CMK (cell line): ENCODE measurements around the gene CALCB.
"Not testable (repeated sequence)": the region's sequence is repeated elsewhere in the genome, so short reads cannot be mapped to it uniquely, and the experiment has no call there.

Experiments used
- DNase-seq: peaks from one replicate; pipeline ENCODE4 v3.0.0-alpha.2; 2010; ENCODE audit warnings: low read depth

Gene CALCB, protein sequence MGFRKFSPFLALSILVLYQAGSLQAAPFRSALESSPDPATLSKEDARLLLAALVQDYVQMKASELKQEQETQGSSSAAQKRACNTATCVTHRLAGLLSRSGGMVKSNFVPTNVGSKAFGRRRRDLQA

GRCh38 chr11:15073361-15074205, at the start of gene CALCB:
Gene CALCB, plus strand, starts transcription at chr11:15073593. Its CDS starts 1,126 bp downstream, at chr11:15074719.
- DNase-seq: no peak

GRCh38 chr11:15027011-15027410, 46.4 kb upstream of the CALCB start:
- DNase-seq: no peak

DNA sequence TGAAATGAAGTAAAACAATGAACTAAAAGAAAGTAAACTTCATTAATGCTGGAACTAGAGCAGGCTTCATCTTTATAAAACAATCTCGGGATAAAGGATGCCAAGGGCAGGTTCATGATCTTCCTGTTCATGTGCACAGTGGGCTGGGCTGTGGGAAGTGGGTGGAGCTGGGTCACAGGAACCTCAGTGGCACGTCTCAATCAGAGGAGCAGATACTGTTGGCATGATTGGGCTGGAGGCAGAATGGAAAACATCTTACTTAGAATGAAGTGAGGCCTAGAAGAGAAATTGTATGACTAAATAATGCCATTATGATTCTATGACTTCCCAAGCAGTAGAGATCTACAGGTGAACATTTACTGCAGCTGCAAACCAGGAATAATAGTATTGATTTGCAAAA, 45.4 kb upstream of the CALCB start:
- no peak for DNase-seq

DNA sequence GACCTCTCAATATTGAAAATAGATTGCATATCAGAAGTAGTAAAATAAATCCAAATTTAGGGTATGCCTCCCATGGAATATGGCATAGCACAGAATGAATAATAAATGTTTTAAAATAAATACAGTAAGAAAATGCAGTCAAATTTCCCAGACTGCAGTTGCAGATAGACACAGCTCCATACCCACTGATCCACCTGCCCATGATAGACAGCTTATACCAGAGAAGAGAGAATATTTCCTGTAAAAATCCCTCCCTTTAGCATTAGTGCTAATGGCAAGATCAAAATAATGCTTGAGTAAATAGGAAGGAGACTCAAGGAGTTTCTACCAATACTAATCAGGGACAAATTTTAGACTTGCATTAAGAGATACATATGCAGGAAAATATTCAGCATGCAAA, 45.0 kb upstream of the CALCB start:
- DNase-seq: no peak

- DNase-seq: not testable (repeated sequence)
These were observed 41.4 kb upstream of the CALCB start for GRCh38 chr11:15031945-15032344.

DNA sequence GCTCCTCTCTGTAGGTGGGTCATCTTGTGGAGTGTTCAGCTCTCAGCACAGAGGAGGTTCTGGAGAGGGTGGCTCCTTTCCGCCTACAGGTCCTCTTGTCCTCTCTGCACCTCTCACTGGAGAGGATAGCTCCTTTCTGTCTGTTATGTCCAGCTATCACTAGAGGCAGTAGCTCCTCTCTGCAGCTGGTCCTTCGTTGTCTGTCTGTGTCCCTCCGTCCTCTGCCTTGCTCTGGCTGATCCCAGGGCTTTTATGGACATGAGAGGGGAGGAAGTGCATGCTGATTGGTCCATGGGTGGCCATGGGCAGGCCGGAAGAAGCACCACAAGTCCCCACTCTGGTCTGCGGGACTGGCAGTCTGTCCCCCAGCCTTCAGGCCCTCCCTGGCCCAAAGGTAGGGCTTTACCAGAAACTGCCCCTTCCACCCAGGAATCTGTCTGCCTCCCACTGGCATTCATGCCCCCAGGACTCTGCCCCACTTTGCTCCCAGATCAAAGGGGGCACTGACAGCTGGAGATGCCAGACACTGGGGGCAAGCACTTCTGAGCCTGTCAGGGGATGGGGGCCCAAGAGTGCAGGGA, 38.6 kb upstream of the CALCB start:
- no peak for DNase-seq

DNA sequence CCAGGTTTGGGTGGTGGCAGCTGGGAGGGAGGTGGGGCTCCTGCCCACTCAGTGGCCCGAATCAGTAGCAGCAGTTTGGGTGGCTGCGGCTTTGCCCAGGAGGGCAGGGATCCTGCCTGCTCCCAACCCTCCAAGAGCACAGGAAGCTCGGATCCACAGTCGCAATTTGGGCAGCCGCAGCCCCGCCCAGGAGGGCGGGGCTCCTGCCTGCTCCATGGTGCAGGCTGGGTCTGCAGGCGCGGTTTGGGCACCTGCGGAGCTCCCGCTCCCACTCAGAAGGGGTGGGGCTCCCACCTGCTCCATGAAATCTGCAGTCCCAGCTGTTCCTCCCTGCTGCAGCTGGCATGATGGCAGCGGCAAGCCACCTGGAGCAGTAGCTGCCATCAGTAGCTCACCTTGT, 38.1 kb upstream of the CALCB start:
- DNase-seq: no peak

GRCh38 chr11:15038963-15039362, 34.4 kb upstream of the CALCB start:
- DNase-seq: no peak

- DNase-seq: no peak
These were observed 28.2 kb upstream of the CALCB start for GRCh38 chr11:15045209-15045608.

- DNase-seq: no peak
These were observed 27.5 kb upstream of the CALCB start for GRCh38 chr11:15045891-15046290.

DNA sequence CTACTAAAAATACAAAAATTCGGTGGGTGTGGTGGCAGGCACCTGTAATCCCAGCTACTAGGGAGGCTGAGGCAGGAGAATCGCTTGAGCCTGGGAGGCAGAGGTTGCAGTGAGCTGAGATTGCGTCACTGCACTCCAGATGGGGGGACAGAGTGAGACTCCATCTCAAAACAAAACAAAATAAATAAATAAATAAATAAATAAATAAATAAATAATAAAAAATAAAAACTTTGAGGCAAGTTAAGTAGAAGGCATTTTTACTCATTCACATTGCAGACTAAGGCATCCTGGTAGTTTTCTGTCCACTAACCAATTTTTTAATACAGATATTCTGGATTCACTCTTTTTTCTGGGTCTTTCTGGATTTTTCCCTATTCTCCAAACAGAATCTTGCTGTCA, 26.7 kb upstream of the CALCB start:
- not testable (repeated sequence) for DNase-seq

- no peak for DNase-seq
These were observed 24.8 kb upstream of the CALCB start for GRCh38 chr11:15048616-15049015.

GRCh38 chr11:15053191-15053685, 20.2 kb upstream of the CALCB start:
- no peak for DNase-seq

GRCh38 chr11:15055620-15056356, 17.6 kb upstream of the CALCB start:
- no peak for DNase-seq

- no peak for DNase-seq
These were observed 16.1 kb upstream of the CALCB start for GRCh38 chr11:15057329-15057728.

DNA sequence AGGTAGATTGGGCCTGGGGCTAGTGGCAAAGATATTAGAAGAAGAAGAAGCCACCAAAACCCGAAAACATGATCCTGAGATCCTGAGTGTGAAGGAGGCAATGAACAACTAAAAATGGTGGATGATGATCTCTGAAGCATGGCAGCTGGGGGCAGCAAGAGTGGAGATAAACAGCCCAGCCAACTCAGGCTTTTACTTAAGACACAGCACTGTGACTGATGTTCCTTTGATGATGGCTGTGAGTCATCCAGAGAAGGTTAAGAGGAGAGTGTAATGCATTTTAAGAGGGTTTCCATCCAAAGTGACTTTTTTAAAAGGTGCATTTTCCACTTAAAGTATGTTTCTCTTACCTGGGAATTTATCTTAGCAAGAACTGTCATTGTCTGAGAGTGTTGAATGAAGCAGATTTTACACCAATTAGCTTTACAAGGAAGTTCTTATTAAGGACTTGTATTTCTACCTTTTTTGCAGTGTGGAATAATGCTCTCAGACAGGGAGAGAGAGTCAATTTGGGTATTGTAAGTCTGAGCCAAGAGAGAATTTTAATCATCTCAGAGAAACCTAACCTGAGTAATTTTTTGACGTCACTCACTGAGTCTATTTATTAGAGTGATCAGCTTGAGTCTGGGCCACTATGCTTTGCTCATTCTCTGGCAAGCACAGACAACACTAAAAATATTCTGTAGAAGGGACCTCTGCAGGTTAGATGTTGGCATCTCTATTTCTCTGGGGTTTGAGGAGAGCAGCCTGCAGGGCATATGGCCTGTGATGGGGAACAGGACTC, 14.1 kb upstream of the CALCB start:
- DNase-seq: no peak

DNA sequence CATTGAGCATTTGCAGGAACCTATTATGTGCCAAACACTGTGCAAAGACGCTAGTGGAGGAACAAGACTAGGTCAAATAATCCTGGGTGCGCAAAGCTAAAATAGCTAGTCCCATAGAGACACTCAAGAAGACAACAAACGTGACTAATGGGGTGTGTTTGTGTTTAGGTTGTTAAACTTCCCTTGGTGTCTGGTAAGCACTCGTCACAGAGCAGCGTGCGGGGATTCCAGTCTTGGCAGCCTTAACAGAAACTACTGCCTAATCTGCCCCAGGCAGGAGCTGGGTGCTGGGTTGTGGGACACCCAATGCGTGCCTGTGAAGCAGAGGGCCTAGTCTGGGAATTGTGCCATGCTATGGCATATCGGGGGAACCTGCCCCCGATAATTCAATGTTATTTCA, 10.8 kb upstream of the CALCB start:
- no peak for DNase-seq

DNA sequence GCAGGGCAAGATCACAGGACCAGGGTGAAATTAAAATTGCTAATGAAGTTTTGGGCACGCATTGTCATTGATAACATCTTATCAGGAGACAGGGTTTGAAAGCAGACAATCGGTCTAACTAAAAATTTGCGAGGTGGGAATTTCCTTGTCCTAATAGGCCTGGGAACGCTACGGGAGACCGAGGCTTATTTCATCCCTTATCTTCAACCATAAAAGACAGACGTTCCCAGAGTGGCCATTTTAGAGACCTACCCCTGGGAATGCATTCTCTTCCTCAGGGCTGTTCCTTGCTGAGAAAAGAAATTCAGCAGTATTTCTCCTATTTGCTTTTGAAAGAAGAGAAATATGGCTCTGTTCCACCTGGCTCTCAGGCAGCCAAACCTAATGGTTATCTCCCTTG, 3.6 kb upstream of the CALCB start:
- not testable (repeated sequence) for DNase-seq

- DNase-seq: no peak
These were observed 1.7 kb upstream of the CALCB start for GRCh38 chr11:15071556-15072255.

- no peak for DNase-seq
These were observed 746 bp upstream of the CALCB start for GRCh38 chr11:15072551-15073143.
